GM19043 (cell line): Measurements from ENCODE around the gene TERT.
"Not testable (repeated sequence)": the region's sequence is repeated elsewhere in the genome, so short reads cannot be mapped to it uniquely, and the experiment has no call there.

Experiments
- ATAC-seq: cut with Tn5 transposase; IDR thresholded peaks from one replicate; pipeline ENCODE4 v1.9.1; 2021; ENCODE audit warnings: low read depth; ENCODE audit not compliant: unreplicated experiment

The TERT gene

GRCh38 chr5:1280177-1281037 lies 14.5 kb downstream of the TERT start:
- ATAC-seq: no peak

GRCh38 chr5:1279443-1280151 lies 15.3 kb downstream of the TERT start:
- no peak for ATAC-seq

- no peak for ATAC-seq
Observed at GRCh38 chr5:1278656-1279442, 16.0 kb downstream of the TERT start.

- ATAC-seq: no peak
Observed at GRCh38 chr5:1278216-1278615, 16.7 kb downstream of the TERT start.

- no peak for ATAC-seq
Observed at GRCh38 chr5:1277781-1278180, 17.1 kb downstream of the TERT start.

- no peak for ATAC-seq
Observed at GRCh38 chr5:1277331-1277730, 17.5 kb downstream of the TERT start.

GRCh38 chr5:1276930-1277329 lies 17.9 kb downstream of the TERT start:
- ATAC-seq: no peak

- not testable (repeated sequence) for ATAC-seq
Observed at GRCh38 chr5:1275397-1276391, 19.2 kb downstream of the TERT start.

- no peak for ATAC-seq
Observed at GRCh38 chr5:1274471-1274870, 20.4 kb downstream of the TERT start.

GRCh38 chr5:1273745-1274144 lies 21.1 kb downstream of the TERT start:
- ATAC-seq: no peak

- ATAC-seq: no peak
Observed at GRCh38 chr5:1272201-1272600, 22.7 kb downstream of the TERT start.

- no peak for ATAC-seq
Observed at GRCh38 chr5:1270933-1271914, 23.6 kb downstream of the TERT start.

- ATAC-seq: no peak
Observed at GRCh38 chr5:1270426-1270825, 24.4 kb downstream of the TERT start.

GRCh38 chr5:1268666-1269065 lies 26.2 kb downstream of the TERT start:
- ATAC-seq: no peak

GRCh38 chr5:1268056-1268455 lies 26.8 kb downstream of the TERT start:
- ATAC-seq: no peak

- ATAC-seq: not testable (repeated sequence)
Observed at GRCh38 chr5:1267464-1267863, 27.4 kb downstream of the TERT start.

GRCh38 chr5:1266791-1267190 lies 28.1 kb downstream of the TERT start:
- no peak for ATAC-seq
